Hepatocyte (in vitro differentiated cells): ENCODE results near the gene SSR2. TPM values are rescaled to one million over a fixed set of nuclear protein-coding genes. Genes with fewer than 3 reads are reported as not detected.

Source experiments
- DNase-seq: peaks from one replicate; pipeline ENCODE4 v3.0.0-alpha.2; 2016; ENCODE audit warnings: low spot score
- H2AFZ ChIP-seq: fragments of 200-600 bp; sonication (generic); 2 replicates; pipeline ENCODE4 v1.6.0; 2016; ENCODE audit warnings: antibody characterized with exemption, mild to moderate bottlenecking
- H3K27ac ChIP-seq: fragments of 200-600 bp; sonication (generic); 2 replicates; pipeline ENCODE4 v1.5.1; 2016; ENCODE audit warnings: mild to moderate bottlenecking
- H3K27me3 ChIP-seq: fragments of 200-600 bp; sonication (generic); 2 replicates; pipeline ENCODE4 v1.6.1; 2016
- H3K36me3 ChIP-seq: fragments of 200-600 bp; sonication (generic); replicated peaks from 2 replicates; pipeline ENCODE4 v1.5.1; 2016; ENCODE audit warnings: low read depth; ENCODE audit not compliant: insufficient read depth
- H3K4me1 ChIP-seq: fragments of 200-600 bp; sonication (generic); 2 replicates; pipeline ENCODE4 v1.5.1; 2016; ENCODE audit warnings: mild to moderate bottlenecking, moderate library complexity; ENCODE audit not compliant: insufficient read depth
- H3K4me2 ChIP-seq: fragments of 200-600 bp; sonication (generic); 2 replicates; pipeline ENCODE4 v1.6.0; 2016
- H3K4me3 ChIP-seq: fragments of 200-600 bp; sonication (generic); 2 replicates; pipeline ENCODE4 v1.5.1; 2016; ENCODE audit warnings: mild to moderate bottlenecking
- H3K79me2 ChIP-seq: fragments of 200-600 bp; sonication (generic); 2 replicates; pipeline ENCODE4 v1.6.0; 2017; ENCODE audit warnings: mild to moderate bottlenecking
- H3K9me2 ChIP-seq: fragments of 200-600 bp; sonication (generic); replicated peaks from 2 replicates; pipeline ENCODE4 v1.6.0; 2017; ENCODE audit warnings: mild to moderate bottlenecking; ENCODE audit not compliant: insufficient read depth
- H3K9me3 ChIP-seq: fragments of 200-600 bp; sonication (generic); 2 replicates; pipeline ENCODE4 v1.5.1; 2016; ENCODE audit warnings: low read depth, mild to moderate bottlenecking
- H4K20me1 ChIP-seq: fragments of 200-600 bp; sonication (generic); 2 replicates; pipeline ENCODE4 v1.6.0; 2016; ENCODE audit warnings: mild to moderate bottlenecking; ENCODE audit not compliant: insufficient read depth, poor library complexity, severe bottlenecking
- EZH2 ChIP-seq: fragments of 200-600 bp; sonication (generic); IDR thresholded peaks from 2 replicates; pipeline ENCODE4 v1.6.1; 2016; ENCODE audit warnings: antibody characterized with exemption, mild to moderate bottlenecking, borderline replicate concordance
- EZH2phosphoT487 ChIP-seq: fragments of 200-600 bp; sonication (generic); IDR thresholded peaks from one replicate; pipeline ENCODE4 v1.6.1; 2018; ENCODE audit warnings: antibody characterized with exemption, mild to moderate bottlenecking, low read depth, moderate library complexity; ENCODE audit not compliant: unreplicated experiment, severe bottlenecking
- WGBS: methylation state at CpG from one replicate; pipeline ENCODE4 v1.1.6; 2016; ENCODE audit warnings: low lambda C conversion rate; ENCODE audit errors: missing lambda C conversion rate; 5-methylcytosine and 5-hydroxymethylcytosine counted together
- polyA plus RNA-seq: library from polyadenylated mRNA; unstranded; fragments of >200 nt; fragmentation: Nextera tagmentation; extraction: Ambion mirVana; gene quantifications from 2 replicates; pipeline ENCODE4 v1.2.1, GENCODE V29; 2016
- total RNA-seq: library from RNA; depleted of rRNA; stranded (reverse); fragments of >200 nt; gene quantifications from 2 replicates; pipeline ENCODE4 v1.2.3, GENCODE V29; 2014
- TF ChIP-seq, protein P1 (sequence below): fragments of 200-600 bp; sonication (generic); IDR thresholded peaks from 2 replicates; pipeline ENCODE4 v1.5.1; 2016; ENCODE audit warnings: antibody characterized with exemption, mild to moderate bottlenecking; ENCODE audit not compliant: poor library complexity

SSR2 gene
- total and polyA plus RNA-seq, 2 experiments from 2014 or later, result 326 to 393 TPM

DNA sequence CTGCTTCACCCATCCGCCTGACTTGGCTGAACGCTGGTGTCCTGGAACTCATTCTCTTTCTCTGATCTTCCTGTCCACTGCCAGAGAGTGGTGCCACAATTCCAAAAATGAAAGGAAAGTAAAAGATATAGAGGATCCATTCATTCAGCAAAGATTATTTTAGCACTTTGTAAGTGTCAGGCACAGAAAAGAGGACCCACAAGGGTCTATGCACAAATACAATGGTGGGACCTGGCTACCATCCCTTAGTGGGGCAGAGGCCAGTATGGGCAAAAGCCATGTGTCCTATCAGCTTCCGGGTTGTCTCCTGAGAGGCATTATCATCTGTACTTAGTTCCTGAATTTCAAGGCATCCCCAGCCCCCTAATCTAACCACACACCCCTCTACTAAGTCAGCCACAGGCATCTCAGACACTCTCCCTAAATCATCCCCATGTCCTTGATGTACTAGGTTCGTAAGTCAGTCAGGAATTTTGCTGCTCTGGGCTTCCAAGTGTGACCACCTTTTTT is 19.0 kb downstream of the SSR2 start:
- Histone ChIP-seq H3K27me3 (no peaks in the 10 kb centered on the region), H4K20me1 (no peaks in the 10 kb centered on the region), H3K9me3 (no peaks in the 10 kb centered on the region), H2AFZ (no peak overlapping the region), H3K27ac (no peak overlapping the region), H3K4me3 (no peak overlapping the region), H3K4me1 (no peaks in the 10 kb centered on the region), H3K36me3 (no peaks in the 10 kb centered on the region), H3K79me2 (no peaks in the 10 kb centered on the region), H3K4me2 (no peak overlapping the region), H3K9me2 (no peaks in the 10 kb centered on the region)
- TF ChIP-seq, protein P1, sequence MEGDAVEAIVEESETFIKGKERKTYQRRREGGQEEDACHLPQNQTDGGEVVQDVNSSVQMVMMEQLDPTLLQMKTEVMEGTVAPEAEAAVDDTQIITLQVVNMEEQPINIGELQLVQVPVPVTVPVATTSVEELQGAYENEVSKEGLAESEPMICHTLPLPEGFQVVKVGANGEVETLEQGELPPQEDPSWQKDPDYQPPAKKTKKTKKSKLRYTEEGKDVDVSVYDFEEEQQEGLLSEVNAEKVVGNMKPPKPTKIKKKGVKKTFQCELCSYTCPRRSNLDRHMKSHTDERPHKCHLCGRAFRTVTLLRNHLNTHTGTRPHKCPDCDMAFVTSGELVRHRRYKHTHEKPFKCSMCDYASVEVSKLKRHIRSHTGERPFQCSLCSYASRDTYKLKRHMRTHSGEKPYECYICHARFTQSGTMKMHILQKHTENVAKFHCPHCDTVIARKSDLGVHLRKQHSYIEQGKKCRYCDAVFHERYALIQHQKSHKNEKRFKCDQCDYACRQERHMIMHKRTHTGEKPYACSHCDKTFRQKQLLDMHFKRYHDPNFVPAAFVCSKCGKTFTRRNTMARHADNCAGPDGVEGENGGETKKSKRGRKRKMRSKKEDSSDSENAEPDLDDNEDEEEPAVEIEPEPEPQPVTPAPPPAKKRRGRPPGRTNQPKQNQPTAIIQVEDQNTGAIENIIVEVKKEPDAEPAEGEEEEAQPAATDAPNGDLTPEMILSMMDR, result no peak
- WGBS, result 70% methylated on average over 4 of the region's 4 CpGs
- no peak for DNase-seq

DNA sequence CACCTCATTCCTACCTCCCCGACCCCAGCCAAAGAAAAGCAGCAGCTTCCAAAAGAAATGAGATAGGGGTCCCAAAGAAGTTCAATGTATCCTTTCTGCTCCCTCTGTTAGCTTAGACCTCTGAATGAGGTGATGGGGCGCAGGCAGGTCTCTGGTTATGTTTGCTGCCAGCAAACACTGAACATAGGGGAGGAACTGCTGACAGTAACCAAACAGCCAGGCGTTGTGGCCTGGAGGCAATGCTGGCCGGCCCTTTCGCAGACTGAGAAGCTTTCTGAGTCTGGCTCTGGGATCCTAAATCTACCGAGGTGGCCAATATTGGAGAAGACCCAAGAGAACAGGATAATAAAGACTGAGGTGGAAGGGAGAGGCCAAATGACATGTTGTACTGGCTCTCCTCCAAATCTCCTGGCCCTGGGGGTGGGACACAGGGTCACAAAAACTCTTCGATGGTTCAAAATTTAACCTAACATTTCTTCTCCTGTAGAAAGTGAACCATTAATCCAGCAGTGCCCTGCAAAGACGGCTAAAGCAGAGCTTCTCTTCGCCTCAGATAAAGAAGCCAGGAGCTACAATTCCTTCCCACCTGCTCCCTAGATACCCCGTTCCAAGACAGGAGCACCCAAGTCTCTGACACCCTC is 19.6 kb downstream of the SSR2 start:
- no peaks in the 10 kb centered on the region for H3K27me3 ChIP-seq
- H3K27ac ChIP-seq, result no peak overlapping the region
- no peaks in the 10 kb centered on the region for H3K9me2 ChIP-seq
- no peak overlapping the region for H2AFZ ChIP-seq
- no peaks in the 10 kb centered on the region for H3K9me3 ChIP-seq
- no peak overlapping the region for H3K4me2 ChIP-seq
- TF ChIP-seq, protein P1, result no peak
- no peak for TF ChIP-seq EZH2phosphoT487
- TF ChIP-seq EZH2, result no peak
- H4K20me1 ChIP-seq, result no peaks in the 10 kb centered on the region
- DNase-seq, result no peak
- no peaks in the 10 kb centered on the region for H3K4me1 ChIP-seq
- H3K4me3 ChIP-seq, result no peak overlapping the region
- H3K79me2 ChIP-seq, result no peaks in the 10 kb centered on the region
- H3K36me3 ChIP-seq, result no peaks in the 10 kb centered on the region
- WGBS, result 58% methylated on average over 10 of the region's 10 CpGs

DNA sequence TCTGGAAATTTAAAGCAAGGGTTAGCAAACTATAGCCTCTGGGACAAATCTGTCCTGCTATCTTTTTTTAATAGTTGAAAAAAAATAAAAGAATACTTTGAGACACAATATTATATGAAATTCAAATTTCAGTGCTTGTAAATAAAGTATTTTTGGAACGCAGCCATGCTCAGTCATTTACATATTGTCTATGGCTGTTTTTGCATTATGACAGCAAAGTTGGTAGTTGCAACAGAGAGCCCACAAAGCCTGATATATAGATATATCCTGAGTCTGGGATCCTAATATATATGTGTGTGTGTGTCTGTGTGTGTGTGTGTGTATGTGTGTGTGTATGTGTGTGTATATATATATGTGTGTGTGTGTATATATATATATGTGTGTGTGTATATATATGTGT is 20.8 kb downstream of the SSR2 start:
- TF ChIP-seq EZH2phosphoT487 (no peak), EZH2 (no peak)
- TF ChIP-seq, protein P1, result no peak
- no peak for DNase-seq
- Histone ChIP-seq H4K20me1 (no peaks in the 10 kb centered on the region), H2AFZ (no peak overlapping the region), H3K27me3 (no peaks in the 10 kb centered on the region), H3K79me2 (no peaks in the 10 kb centered on the region), H3K4me2 (no peak overlapping the region), H3K4me3 (no peak overlapping the region), H3K4me1 (no peaks in the 10 kb centered on the region), H3K9me3 (no peaks in the 10 kb centered on the region), H3K27ac (no peak overlapping the region), H3K36me3 (no peaks in the 10 kb centered on the region), H3K9me2 (no peaks in the 10 kb centered on the region)
- 90% methylated on average over 1 of the region's 1 CpG for WGBS

DNA sequence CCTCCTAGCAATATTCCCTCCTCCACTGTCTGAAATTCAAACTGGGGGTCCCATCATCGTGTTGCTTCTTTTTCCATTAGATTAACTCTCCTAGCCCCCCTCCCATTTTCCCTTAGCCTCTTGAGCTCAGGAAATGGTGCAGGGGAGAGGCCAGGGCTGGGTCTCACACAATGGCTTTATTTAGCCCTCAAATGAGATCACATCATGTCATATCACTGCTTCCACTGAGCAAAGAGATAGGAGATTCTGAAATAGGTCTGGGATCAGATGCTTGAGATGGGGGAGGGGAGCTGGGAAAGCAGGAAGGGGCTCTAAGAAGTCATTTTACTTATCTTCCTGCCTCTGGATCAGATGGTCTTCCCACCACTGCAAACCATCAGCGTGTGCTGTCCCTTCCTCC is 24.6 kb downstream of the SSR2 start:
- H2AFZ ChIP-seq, result no peak overlapping the region
- no peaks in the 10 kb centered on the region for H3K36me3 ChIP-seq
- H3K9me2 ChIP-seq, result no peaks in the 10 kb centered on the region
- no peak for DNase-seq
- 51% methylated on average over 2 of the region's 2 CpGs for WGBS
- H3K79me2 ChIP-seq, result no peaks in the 10 kb centered on the region
- H4K20me1 ChIP-seq, result no peaks in the 10 kb centered on the region
- no peak overlapping the region for H3K4me3 ChIP-seq
- no peaks in the 10 kb centered on the region for H3K4me1 ChIP-seq
- H3K27ac ChIP-seq, result no peak overlapping the region
- no peak overlapping the region for H3K4me2 ChIP-seq
- TF ChIP-seq, protein P1, result no peak
- TF ChIP-seq EZH2 (no peak), EZH2phosphoT487 (no peak)
- no peaks in the 10 kb centered on the region for H3K27me3 ChIP-seq
- H3K9me3 ChIP-seq, result no peaks in the 10 kb centered on the region
